BJ (cell line): ENCODE data around the gene LGALS3BP. TPM values are rescaled to one million over a fixed set of nuclear protein-coding genes. Genes with fewer than 3 reads are reported as not detected.

Source experiments
- CTCF ChIA-PET: fragments of 350-600 bp; formaldehyde crosslinking; extraction: SDS; loops from one replicate; lab custom pipeline; 2021; ENCODE audit warnings: antibody characterized with exemption, inconsistent platforms; lab: Yijun Ruan, JAX
- POLR2A ChIA-PET: fragments of 300-600 bp; sonication (Branson Sonifier 250); formaldehyde crosslinking; extraction: SDS; loops from one replicate; lab custom pipeline; 2021; ENCODE audit warnings: antibody characterized with exemption; lab: Charles Lee
- DNase-seq: peaks from one replicate; pipeline ENCODE4 v3.0.0-alpha.2; 2011; ENCODE audit warnings: low read depth
- H3K27me3 ChIP-seq: 2 replicates; pipeline ENCODE4 v1.6.0; 2011; ENCODE audit warnings: low read length; ENCODE audit not compliant: control insufficient read depth, insufficient read depth
- H3K36me3 ChIP-seq: 2 replicates; pipeline ENCODE4 v1.5.1; 2011; ENCODE audit warnings: low read length; ENCODE audit not compliant: control insufficient read depth, insufficient read depth
- H3K4me3 ChIP-seq: 2 replicates; pipeline ENCODE4 v1.5.1; 2011; ENCODE audit warnings: low read depth, mild to moderate bottlenecking, control low read depth, low read length
- polyA plus RNA-seq: library from polyadenylated mRNA; depleted of rRNA; stranded (reverse); fragments of >200 nt; gene quantifications from 2 replicates; pipeline ENCODE4 v1.2.3, GENCODE V29; 2011
- TF ChIP-seq, protein P1 (sequence below): IDR thresholded peaks from 2 replicates; pipeline ENCODE4 v1.5.1; 2011; ENCODE audit warnings: low read depth, mild to moderate bottlenecking, control low read depth, inconsistent platforms, low read length, moderate library complexity; ENCODE audit not compliant: insufficient read depth

Gene LGALS3BP
- polyA plus RNA-seq, 1 experiment: 102 TPM

DNA sequence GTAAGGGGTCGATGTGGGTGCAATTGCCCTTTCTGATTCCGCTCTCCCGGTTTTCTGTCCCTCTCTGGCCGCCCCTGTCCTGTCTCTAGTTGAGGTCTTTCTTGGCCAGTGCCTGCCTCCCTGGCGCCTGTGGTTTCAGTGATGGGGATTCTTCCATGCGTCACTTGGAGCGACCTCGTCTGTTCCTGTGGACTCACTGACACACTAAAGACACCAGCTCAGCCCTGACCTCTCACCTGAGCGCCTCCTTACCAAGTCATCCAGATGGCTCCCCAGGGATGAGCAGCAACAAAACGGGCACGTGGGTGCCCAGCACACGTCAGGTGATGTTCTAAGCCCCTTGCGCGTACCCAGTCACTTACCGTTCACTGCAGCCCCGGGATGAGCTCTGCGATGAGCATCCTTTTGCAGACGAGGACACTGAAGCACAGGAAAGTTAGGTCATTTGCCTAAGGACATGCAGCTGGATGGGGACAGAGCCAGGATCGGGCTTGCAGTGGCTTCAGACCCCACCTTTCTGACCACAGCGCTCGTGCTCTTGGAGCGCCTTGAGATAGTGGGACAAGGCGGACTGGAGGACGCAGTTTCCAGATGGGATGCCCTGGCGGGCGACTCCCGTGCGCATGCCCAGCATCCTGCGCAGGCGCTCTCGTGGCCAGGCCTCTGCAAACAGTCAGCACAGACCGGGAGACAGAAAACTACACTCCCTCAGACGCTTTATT is 11.5 kb upstream of the LGALS3BP start:
- TF ChIP-seq, protein P1, sequence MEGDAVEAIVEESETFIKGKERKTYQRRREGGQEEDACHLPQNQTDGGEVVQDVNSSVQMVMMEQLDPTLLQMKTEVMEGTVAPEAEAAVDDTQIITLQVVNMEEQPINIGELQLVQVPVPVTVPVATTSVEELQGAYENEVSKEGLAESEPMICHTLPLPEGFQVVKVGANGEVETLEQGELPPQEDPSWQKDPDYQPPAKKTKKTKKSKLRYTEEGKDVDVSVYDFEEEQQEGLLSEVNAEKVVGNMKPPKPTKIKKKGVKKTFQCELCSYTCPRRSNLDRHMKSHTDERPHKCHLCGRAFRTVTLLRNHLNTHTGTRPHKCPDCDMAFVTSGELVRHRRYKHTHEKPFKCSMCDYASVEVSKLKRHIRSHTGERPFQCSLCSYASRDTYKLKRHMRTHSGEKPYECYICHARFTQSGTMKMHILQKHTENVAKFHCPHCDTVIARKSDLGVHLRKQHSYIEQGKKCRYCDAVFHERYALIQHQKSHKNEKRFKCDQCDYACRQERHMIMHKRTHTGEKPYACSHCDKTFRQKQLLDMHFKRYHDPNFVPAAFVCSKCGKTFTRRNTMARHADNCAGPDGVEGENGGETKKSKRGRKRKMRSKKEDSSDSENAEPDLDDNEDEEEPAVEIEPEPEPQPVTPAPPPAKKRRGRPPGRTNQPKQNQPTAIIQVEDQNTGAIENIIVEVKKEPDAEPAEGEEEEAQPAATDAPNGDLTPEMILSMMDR: no peak
- no peak overlapping the region for H3K4me3 ChIP-seq
- ChIA-PET POLR2A (no interaction called here), CTCF (interaction anchor here (1.0 kb wide), 1 partner anchor 402 kb away, joined by 3 read pairs; no protein-coding TSS in a partner anchor)
- no peak for DNase-seq
- H3K27me3 ChIP-seq: no peaks in the 10 kb centered on the region
- peaks cover 26% of the 10 kb centered on the region for H3K36me3 ChIP-seq

DNA sequence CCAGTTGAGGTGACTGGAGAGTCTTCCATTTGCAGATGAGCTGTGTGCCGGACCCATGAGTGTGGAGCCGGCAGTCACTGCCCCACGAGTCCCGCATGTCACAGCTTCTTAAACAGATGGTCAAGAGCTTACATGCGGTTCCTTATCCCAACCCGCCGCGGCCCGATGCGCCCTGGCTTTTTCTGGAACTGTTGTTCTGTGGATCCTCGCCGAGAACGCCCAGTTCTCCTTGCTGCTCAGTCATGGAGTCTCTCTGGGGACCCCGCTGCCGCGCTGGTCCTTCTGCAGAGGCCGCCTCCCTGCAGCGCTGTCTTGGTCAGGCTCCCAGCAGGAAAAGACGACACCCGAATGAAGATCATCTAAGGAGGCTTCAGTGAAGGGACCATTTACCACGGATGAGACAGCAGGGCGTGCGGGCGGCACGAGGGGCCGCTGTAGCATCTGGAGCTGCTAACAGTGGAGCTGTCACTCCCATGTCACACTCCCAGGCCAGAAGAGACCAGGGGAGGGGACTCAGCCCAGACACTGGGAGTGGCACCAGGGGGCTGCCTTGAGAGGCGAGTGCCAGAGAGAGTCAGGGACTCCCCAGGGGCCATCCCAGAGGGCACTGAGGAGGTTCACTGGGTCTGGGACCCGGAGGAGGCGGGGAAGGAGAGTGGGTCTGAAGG is 10.8 kb upstream of the LGALS3BP start:
- Histone ChIP-seq H3K27me3 (no peaks in the 10 kb centered on the region), H3K4me3 (no peak overlapping the region), H3K36me3 (peaks cover 22% of the 10 kb centered on the region)
- POLR2A ChIA-PET: no interaction called here
- no peak for DNase-seq
- CTCF ChIA-PET: no interaction called here
- TF ChIP-seq, protein P1: no peak

DNA sequence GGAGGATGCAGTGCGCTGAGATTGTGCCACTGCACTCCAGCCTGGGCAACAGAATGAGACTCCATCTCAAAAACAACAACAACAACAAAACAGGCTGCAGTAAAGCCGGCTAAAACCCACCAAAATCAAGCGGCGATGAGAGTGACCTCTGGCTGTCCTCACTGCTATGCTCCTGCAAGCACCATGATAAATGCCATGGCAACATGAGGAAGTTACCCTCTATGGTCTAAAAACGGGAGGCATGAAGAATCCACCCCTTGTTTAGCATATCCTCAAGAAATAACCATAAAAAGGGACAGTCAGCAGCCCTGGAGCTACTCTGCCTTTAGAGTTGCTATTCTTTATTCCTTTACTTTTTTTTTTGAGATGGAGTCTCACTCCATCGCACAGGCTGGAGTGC is 8.4 kb upstream of the LGALS3BP start:
- Histone ChIP-seq H3K36me3 (peaks cover 13% of the 10 kb centered on the region), H3K4me3 (no peak overlapping the region), H3K27me3 (no peaks in the 10 kb centered on the region)
- DNase-seq: no peak
- POLR2A ChIA-PET: no interaction called here
- TF ChIP-seq, protein P1: no peak
- CTCF ChIA-PET: interaction anchor here (1.0 kb wide), 1 partner anchor 405 kb away, joined by 3 read pairs; no protein-coding TSS in a partner anchor

DNA sequence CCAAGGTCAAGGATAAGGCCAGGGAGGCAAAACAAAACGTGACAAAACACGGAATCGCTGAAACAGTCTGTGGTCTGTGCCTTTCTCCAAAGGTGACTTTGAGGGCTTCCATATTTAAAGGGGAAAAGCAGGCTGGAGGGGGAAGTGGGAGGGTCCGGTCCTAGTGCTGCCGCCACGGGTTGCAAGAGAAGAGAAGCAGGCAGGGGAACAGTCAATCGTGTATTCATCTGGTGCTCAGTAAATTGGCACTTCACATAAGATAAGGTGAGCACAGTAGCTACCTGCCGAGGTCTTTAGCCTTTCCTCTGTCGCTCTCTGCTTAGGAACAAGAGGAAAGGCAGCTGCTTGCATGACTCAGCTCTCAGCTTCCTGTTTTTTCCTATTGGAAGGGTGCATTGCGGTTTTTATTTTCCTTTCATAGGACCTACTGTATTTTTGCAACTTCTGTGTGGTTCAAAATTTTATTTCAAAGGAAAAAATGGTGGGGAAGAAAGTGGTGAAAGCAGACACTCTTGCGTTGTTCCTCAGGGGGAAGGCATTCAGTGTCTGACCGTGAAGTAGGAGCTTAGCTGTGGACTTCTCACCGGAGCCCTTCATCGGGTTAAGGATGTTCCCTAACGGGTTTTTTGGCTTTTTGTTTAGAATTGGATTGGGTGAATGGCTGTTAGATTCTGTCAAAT is 7.1 kb upstream of the LGALS3BP start:
- H3K27me3 ChIP-seq: no peaks in the 10 kb centered on the region
- H3K36me3 ChIP-seq: peaks cover 7% of the 10 kb centered on the region
- TF ChIP-seq, protein P1: no peak
- CTCF ChIA-PET: no interaction called here
- DNase-seq: no peak
- POLR2A ChIA-PET: interaction anchor here (0.6 kb wide), 2 partner anchors 11 to 17 kb away, joined by 11 read pairs; no protein-coding TSS in a partner anchor
- H3K4me3 ChIP-seq: peak overlapping the region; percentile 3

DNA sequence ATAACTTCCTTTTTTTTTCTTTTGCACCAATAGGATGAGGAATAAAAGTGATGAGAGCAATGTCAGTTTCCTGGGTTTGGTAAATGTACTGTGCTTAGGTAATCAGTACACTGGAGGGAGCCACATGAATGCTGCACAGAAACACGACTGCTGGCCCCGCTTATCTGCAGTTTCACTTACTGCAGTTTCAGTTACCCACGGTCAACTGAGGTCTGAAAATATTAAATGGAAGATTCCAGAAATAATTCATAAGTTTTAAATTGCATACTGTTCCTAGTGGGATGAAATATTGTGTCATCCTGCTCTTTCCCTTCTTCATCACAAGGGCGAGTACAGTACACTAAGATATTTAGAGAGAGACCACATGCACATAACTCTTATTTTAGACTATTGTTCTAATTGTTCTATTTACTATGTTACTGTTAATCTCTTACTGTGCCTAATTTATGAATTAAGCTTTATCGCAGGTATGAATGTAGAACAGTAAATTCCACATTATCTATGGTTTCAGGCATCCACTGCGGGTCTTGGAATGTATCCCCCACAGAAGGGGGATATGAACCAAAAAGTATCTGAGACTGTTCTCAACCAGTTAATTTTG is 6.4 kb upstream of the LGALS3BP start:
- ChIA-PET CTCF (interaction anchor here (0.6 to 1.2 kb wide), 3 partner anchors 56 to 79 kb away, joined by 3 to 6 read pairs (median 3); no protein-coding TSS in a partner anchor), POLR2A (interaction anchor here (0.6 kb wide), 2 partner anchors 10 to 17 kb away, joined by 11 read pairs; no protein-coding TSS in a partner anchor)
- TF ChIP-seq, protein P1: peak; percentile 25; the same call in 1 of the 2 replicates
- Histone ChIP-seq H3K4me3 (no peak overlapping the region; the same call in 1 of the 2 replicates), H3K27me3 (no peaks in the 10 kb centered on the region), H3K36me3 (peaks cover 7% of the 10 kb centered on the region; the same call in 1 of the 2 replicates)
- no peak for DNase-seq
